WTC11 (cell line): ENCODE data around the gene CCDC85A. TPM values are rescaled to one million over a fixed set of nuclear protein-coding genes. Genes with fewer than 3 reads are reported as not detected.

Experiments
- ATAC-seq: fragments of 200-7000 bp; cut with Tn5 transposase; 2 replicates; pipeline ENCODE4 v1.10.0; 2021; ENCODE audit warnings: mild to moderate bottlenecking, moderate library complexity
- CTCF ChIA-PET: fragments of 300-600 bp; sonication (Branson Sonifier 250); formaldehyde crosslinking; loops from one replicate; lab custom pipeline; 2021; ENCODE audit warnings: antibody characterized with exemption; lab: Charles Lee
- POLR2A ChIA-PET: fragments of 350-600 bp; sonication (Branson Sonifier 250); formaldehyde crosslinking; loops from one replicate; lab custom pipeline; 2021; ENCODE audit warnings: antibody characterized with exemption; lab: Charles Lee
- DNase-seq: peaks from one replicate; pipeline ENCODE4 v3.0.0; 2021; ENCODE audit warnings: low spot score
- H3K27ac Mint-ChIP-seq: 2 replicates; pipeline ENCODE4 v1.8.0; 2021; ENCODE audit warnings: mixed read lengths
- H3K27me3 Mint-ChIP-seq: 2 replicates; pipeline ENCODE4 v1.8.0; 2021; ENCODE audit warnings: low read depth, mild to moderate bottlenecking, moderate library complexity, mixed read lengths
- H3K36me3 Mint-ChIP-seq: 2 replicates; pipeline ENCODE4 v1.8.0; 2021; ENCODE audit warnings: mixed read lengths
- H3K4me1 Mint-ChIP-seq: 2 replicates; pipeline ENCODE4 v1.8.0; 2022; ENCODE audit warnings: mixed read lengths
- H3K4me3 Mint-ChIP-seq: 2 replicates; pipeline ENCODE4 v1.8.0; 2021; ENCODE audit warnings: mild to moderate bottlenecking, moderate library complexity, mixed read lengths
- H3K9me3 Mint-ChIP-seq: 2 replicates; pipeline ENCODE4 v1.8.0; 2021; ENCODE audit warnings: mixed read lengths
- AFF4 ChIP-seq: sonication (generic); formaldehyde crosslinking; IDR thresholded peaks from 2 replicates; pipeline ENCODE4 v1.8.1; 2023; ENCODE audit warnings: mild to moderate bottlenecking, missing genetic modification reagents, borderline replicate concordance
- E2F5 ChIP-seq: sonication (generic); formaldehyde crosslinking; IDR thresholded peaks from 2 replicates; pipeline ENCODE4 v1.8.1; 2022; ENCODE audit warnings: mild to moderate bottlenecking, moderate library complexity, missing genetic modification reagents
- ERG ChIP-seq: fragments of 250-450 bp; sonication (Bioruptor Pico); IDR thresholded peaks from 2 replicates; pipeline ENCODE4 v1.8.0; 2021; ENCODE audit warnings: mild to moderate bottlenecking
- FOXP1 ChIP-seq: sonication (generic); formaldehyde crosslinking; IDR thresholded peaks from 2 replicates; pipeline ENCODE4 v1.8.0; 2022; ENCODE audit warnings: missing genetic modification reagents, mild to moderate bottlenecking, moderate library complexity, borderline replicate concordance
- FOXP4 ChIP-seq: sonication (generic); formaldehyde crosslinking; IDR thresholded peaks from 2 replicates; pipeline ENCODE4 v1.8.0; 2022; ENCODE audit warnings: mild to moderate bottlenecking, missing genetic modification reagents
- NFE2L1 ChIP-seq: sonication (generic); formaldehyde crosslinking; IDR thresholded peaks from 2 replicates; pipeline ENCODE4 v1.8.1; 2023; ENCODE audit warnings: missing genetic modification reagents
- NR3C1 ChIP-seq: sonication (generic); formaldehyde crosslinking; conservative IDR thresholded peaks from 2 replicates; pipeline ENCODE4 v1.8.1; 2023; ENCODE audit warnings: low read depth, mild to moderate bottlenecking, missing genetic modification reagents
- OVOL2 ChIP-seq: fragments of 250-450 bp; sonication (Bioruptor Pico); IDR thresholded peaks from 2 replicates; pipeline ENCODE4 v1.9.0; 2021; ENCODE audit warnings: mild to moderate bottlenecking, borderline replicate concordance
- PRRX2 ChIP-seq: fragments of 250-450 bp; sonication (Bioruptor Pico); IDR thresholded peaks from 2 replicates; pipeline ENCODE4 v1.8.0; 2021; ENCODE audit warnings: mild to moderate bottlenecking
- RORB ChIP-seq: fragments of 250-450 bp; sonication (Bioruptor Pico); IDR thresholded peaks from 2 replicates; pipeline ENCODE4 v1.9.0; 2021; ENCODE audit warnings: mild to moderate bottlenecking
- SOX15 ChIP-seq: fragments of 250-450 bp; sonication (Bioruptor Pico); IDR thresholded peaks from 2 replicates; pipeline ENCODE4 v1.9.0; 2021; ENCODE audit warnings: mild to moderate bottlenecking
- STAT6 ChIP-seq: sonication (generic); formaldehyde crosslinking; conservative IDR thresholded peaks from 2 replicates; pipeline ENCODE4 v1.8.1; 2023; ENCODE audit warnings: mild to moderate bottlenecking, low read depth, missing genetic modification reagents, moderate library complexity
- TP53 ChIP-seq: sonication (generic); formaldehyde crosslinking; IDR thresholded peaks from 2 replicates; pipeline ENCODE4 v1.8.1; 2023; ENCODE audit warnings: mild to moderate bottlenecking, missing genetic modification reagents
- ZMAT4 ChIP-seq: fragments of 250-450 bp; sonication (Bioruptor Pico); IDR thresholded peaks from 2 replicates; pipeline ENCODE4 v1.9.0; 2021; ENCODE audit warnings: mild to moderate bottlenecking
- ZNF121 ChIP-seq: sonication (generic); formaldehyde crosslinking; IDR thresholded peaks from 2 replicates; pipeline ENCODE4 v1.8.0; 2023; ENCODE audit warnings: missing genetic modification reagents
- ZNF138 ChIP-seq: sonication (generic); formaldehyde crosslinking; conservative IDR thresholded peaks from 2 replicates; pipeline ENCODE4 v1.8.1; 2022; ENCODE audit warnings: mild to moderate bottlenecking, moderate library complexity, missing genetic modification reagents
- ZSCAN18 ChIP-seq: fragments of 250-450 bp; sonication (Bioruptor Pico); IDR thresholded peaks from 2 replicates; pipeline ENCODE4 v2.1.2; 2022; ENCODE audit warnings: mild to moderate bottlenecking, moderate library complexity
- total RNA-seq: library from RNA; stranded (reverse); gene quantifications from 3 replicates; pipeline ENCODE4 v1.2.3, GENCODE V29; 2021

Gene CCDC85A
- total RNA-seq, 1 experiment from 2014 or later = 0.22 TPM

- POLR2A ChIA-PET = no interaction called here
Observed at GRCh38 chr2:56215911-56216310, 32.1 kb downstream of the CCDC85A start.

GRCh38 chr2:56217106-56217505 lies 33.3 kb downstream of the CCDC85A start:
- Mint-ChIP-seq H3K9me3 (peaks cover 3% of the 10 kb centered on the region; the same call in 1 of the 2 replicates), H3K27ac (no peak overlapping the region), H3K27me3 (no peaks in the 10 kb centered on the region; the same call in 1 of the 2 replicates), H3K4me3 (no peak overlapping the region), H3K4me1 (peaks cover 5% of the 10 kb centered on the region; the same call in 1 of the 2 replicates), H3K36me3 (no peaks in the 10 kb centered on the region)
- ATAC-seq = peak; percentile 90
- CTCF ChIA-PET = interaction anchor here (0.6 to 2.3 kb wide), 6 partner anchors 10 to 140 kb away, joined by 3 to 17 read pairs (median 3); partner anchors contain the start of gene CCDC85A
- POLR2A ChIA-PET = no interaction called here
- peak; percentile 12 for DNase-seq
- TF ChIP-seq E2F5 (CRISPR knock-in tag) = no peak
- no peak for TF ChIP-seq ERG (CRISPR knock-in tag)
- TF ChIP-seq STAT6 (CRISPR knock-in tag) = no peak
- TF ChIP-seq TP53 (CRISPR knock-in tag) = no peak

More at GRCh38 chr2:56215911-56216310, 32.1 kb downstream of the CCDC85A start:
- H3K36me3 Mint-ChIP-seq = no peaks in the 10 kb centered on the region
- H3K4me1 Mint-ChIP-seq = peaks cover 5% of the 10 kb centered on the region; the same call in 1 of the 2 replicates
- no peak overlapping the region for H3K27ac Mint-ChIP-seq
- ATAC-seq = no peak
- TF ChIP-seq NR3C1 (no peak), AFF4 (CRISPR knock-in tag) (no peak), TP53 (CRISPR knock-in tag) (no peak), NFE2L1 (no peak), OVOL2 (CRISPR knock-in tag) (no peak), ZNF121 (CRISPR knock-in tag) (no peak), PRRX2 (no peak), RORB (no peak), ZSCAN18 (CRISPR knock-in tag) (no peak), FOXP4 (CRISPR knock-in tag) (no peak), ZMAT4 (CRISPR knock-in tag) (no peak), FOXP1 (CRISPR knock-in tag) (no peak), ZNF138 (CRISPR knock-in tag) (no peak), SOX15 (CRISPR knock-in tag) (no peak)
- CTCF ChIA-PET = interaction anchor here (2.3 kb wide), 1 partner anchor 31 kb away, joined by 17 read pairs; the partner anchor contains the start of gene CCDC85A
- H3K9me3 Mint-ChIP-seq = no peaks in the 10 kb centered on the region
- no peaks in the 10 kb centered on the region; the same call in 1 of the 2 replicates for H3K27me3 Mint-ChIP-seq
- DNase-seq = no peak
- H3K4me3 Mint-ChIP-seq = no peak overlapping the region
